Choroid plexus epithelial cell (primary cell): ENCODE data around the gene TBC1D5.

Experiments used
- DNase-seq: peaks from one replicate; pipeline ENCODE4 v3.0.0-alpha.2; 2010; ENCODE audit warnings: low read depth
- H3K4me3 ChIP-seq: 2 replicates; pipeline ENCODE4 v1.5.1; 2011; ENCODE audit warnings: low read depth, mild to moderate bottlenecking, control low read depth, low read length, moderate library complexity
- CTCF ChIP-seq: conservative IDR thresholded peaks from 2 replicates; pipeline ENCODE4 v1.5.1; 2011; ENCODE audit warnings: low read depth, mild to moderate bottlenecking, control low read depth, inconsistent platforms, low read length, moderate library complexity

Gene TBC1D5

DNA sequence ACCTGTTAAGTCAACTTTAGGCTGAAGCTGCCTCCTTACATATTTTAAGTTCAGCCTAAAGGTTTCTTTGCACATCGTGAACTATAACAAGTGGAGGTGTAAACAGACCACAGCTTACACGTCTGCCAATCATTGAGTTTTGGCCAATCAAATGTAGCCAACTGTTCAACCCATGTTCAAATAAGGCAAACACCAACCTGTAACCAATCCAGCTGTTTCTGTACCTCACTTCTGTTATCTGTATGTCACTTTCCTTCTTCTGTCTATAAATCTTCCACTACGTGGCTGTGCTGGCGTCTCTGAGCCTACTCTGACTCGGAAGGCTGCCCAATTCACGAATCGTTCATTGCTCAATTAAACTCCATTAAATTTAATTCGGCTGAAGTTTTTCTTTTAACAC, 356.0 kb downstream of the TBC1D5 start:
- DNase-seq = no peak
- TF ChIP-seq CTCF = no peak
- no peak overlapping the region for H3K4me3 ChIP-seq

DNA sequence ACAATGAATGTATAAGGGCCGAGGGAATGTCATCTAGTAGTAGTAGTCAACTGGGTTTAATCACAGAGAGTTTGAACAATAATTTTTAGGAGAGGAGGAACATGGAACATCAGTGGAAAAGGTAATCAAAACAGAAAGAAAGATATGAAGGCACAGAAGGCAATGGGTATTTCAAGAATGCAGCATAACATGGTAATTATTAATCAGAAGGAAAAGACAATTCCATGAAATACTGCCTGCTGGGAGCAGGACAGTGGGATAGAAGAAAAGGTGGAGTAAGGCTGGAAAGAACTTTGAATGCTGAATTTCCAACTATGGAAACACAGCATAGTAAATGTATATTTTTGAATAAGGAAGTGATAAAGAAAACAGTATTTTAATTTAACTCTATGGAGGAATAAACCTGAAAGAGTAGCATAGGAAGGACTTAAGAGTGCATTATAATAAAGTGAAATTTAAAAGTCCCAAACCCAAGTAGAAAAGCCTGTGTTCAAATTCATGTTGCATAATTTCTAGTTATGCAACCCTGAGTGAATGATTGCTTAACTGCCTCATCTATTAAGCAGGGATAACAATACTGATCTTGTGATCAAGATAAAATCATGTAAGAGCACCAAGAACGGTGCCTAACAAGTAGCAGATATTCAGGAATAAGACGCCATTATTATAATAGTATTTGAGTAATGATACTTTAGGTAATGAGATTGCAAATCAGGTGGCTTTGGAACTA, 357.7 kb downstream of the TBC1D5 start:
- H3K4me3 ChIP-seq = no peak overlapping the region
- no peak for TF ChIP-seq CTCF
- DNase-seq = peak; percentile 39

GRCh38 chr3:17373304-17373703, 369.1 kb downstream of the TBC1D5 start:
- TF ChIP-seq CTCF = no peak
- no peak overlapping the region for H3K4me3 ChIP-seq
- DNase-seq = no peak

- TF ChIP-seq CTCF = no peak
- H3K4me3 ChIP-seq = no peak overlapping the region
- DNase-seq = peak; percentile 49
Observed at GRCh38 chr3:17372362-17373210, 369.8 kb downstream of the TBC1D5 start.

DNA sequence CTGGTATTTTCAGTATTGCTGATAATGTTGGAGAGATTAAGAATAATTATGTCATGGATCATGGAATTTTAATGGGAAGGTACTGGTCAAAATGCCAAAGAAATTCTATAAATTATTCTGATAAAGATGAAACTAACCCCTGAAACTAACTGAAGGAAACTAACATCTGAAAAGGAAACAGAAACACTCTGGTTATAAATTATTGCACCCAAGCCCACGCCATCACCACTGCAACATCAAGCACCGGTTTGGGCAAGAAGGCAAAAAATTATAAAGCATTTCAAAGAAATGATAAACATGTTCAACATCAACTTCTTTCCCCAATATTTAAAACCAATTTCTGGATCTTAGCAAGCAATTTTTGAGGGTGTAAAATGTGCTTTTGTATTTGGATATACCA, 372.5 kb downstream of the TBC1D5 start:
- TF ChIP-seq CTCF = no peak
- DNase-seq = no peak

DNA sequence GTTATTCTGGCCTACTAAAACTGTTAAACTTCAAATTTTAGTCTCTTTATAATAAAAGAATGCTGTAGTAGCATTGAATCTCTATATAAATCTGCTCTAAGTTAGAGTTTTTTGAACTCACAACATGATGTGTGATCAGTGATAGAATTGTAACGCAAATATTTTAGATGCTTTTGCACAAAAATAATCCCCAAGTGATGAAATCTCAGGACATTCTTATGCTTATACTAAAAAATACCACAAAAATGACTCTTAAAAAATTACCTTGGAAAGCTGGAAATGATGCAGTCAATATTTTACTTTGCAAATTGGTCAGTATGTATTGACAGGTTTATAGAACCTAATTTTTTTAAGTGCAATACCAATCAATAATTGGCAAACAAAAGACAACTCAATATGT, 375.3 kb downstream of the TBC1D5 start:
- no peak overlapping the region for H3K4me3 ChIP-seq
- DNase-seq = peak; percentile 13
- TF ChIP-seq CTCF = no peak

More for the DNA sequence above, 372.5 kb downstream of the TBC1D5 start:
- no peak overlapping the region for H3K4me3 ChIP-seq
